ENCODE data around the gene XKR7. TPM values are rescaled to one million over a fixed set of nuclear protein-coding genes. Genes with fewer than 3 reads are reported as not detected.

XKR7 gene
- total and polyA plus RNA-seq, 10 of the 15 experiments (the other 5 are each of a cell fraction or from before 2014, with no cell fraction given) = not detected

DNA sequence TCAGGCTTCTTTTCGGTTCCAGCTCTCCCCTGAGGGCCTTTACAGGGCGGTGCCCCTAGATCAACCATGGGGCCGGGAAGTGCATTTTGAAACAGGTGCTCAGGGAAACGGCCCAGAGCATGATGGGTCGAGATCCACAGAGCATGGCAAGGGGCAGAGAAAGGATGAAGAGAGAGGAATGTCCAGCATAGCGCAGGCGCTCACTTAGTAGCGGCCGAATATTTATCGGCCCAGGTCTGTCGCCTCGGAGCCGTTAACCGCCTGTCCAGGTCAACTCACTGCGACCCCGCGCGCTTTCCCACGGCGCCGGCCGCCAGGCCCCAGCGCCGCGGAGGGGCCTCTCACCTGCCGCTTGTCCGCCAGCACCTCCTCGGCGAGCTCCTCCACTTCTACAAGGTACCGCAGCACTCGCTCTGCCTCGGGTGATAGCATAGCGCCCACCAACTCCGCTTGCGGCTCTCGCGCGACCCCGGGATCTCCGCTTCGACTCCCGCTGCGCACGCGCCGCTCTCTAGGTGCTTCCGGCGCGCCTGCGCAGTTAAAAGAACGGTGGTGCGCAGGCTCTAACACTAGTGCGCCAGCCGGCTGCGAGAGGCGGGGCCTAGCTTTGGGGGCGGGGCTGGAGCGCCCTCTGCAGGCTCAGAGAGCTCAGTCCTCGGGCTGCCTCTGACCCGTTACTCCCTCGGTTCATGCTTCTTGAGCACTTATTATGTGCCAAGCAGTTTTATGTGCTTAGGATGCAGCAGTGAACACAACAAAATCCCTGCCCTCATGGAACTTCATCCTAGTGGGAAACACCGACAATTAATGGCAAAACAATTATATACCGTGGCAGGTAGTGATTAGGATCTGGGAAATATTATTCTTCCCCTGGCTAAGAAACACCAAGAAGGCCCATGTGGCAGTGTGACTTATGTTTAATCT lies 16.2 kb upstream of the XKR7 start, which contains the start of gene PDRG1 (continued):
- TF ChIP-seq POLR2AphosphoS5 (IDR thresholded peaks at IDR 0.05; ENCODE audit: low read length) = peak; percentile 95
- TF ChIP-seq, protein P1, sequence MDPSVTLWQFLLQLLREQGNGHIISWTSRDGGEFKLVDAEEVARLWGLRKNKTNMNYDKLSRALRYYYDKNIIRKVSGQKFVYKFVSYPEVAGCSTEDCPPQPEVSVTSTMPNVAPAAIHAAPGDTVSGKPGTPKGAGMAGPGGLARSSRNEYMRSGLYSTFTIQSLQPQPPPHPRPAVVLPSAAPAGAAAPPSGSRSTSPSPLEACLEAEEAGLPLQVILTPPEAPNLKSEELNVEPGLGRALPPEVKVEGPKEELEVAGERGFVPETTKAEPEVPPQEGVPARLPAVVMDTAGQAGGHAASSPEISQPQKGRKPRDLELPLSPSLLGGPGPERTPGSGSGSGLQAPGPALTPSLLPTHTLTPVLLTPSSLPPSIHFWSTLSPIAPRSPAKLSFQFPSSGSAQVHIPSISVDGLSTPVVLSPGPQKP (IDR thresholded peaks at IDR 0.05; ENCODE audit: low read depth, low read length) = peak; percentile 86
- no peak for TF ChIP-seq PAX8 (IDR thresholded peaks at IDR 0.05)
- TF ChIP-seq, protein P2, sequence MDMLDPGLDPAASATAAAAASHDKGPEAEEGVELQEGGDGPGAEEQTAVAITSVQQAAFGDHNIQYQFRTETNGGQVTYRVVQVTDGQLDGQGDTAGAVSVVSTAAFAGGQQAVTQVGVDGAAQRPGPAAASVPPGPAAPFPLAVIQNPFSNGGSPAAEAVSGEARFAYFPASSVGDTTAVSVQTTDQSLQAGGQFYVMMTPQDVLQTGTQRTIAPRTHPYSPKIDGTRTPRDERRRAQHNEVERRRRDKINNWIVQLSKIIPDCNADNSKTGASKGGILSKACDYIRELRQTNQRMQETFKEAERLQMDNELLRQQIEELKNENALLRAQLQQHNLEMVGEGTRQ (IDR thresholded peaks at IDR 0.05; ENCODE audit: borderline replicate concordance, low read depth, low read length) = no peak
- TF ChIP-seq, protein P3, sequence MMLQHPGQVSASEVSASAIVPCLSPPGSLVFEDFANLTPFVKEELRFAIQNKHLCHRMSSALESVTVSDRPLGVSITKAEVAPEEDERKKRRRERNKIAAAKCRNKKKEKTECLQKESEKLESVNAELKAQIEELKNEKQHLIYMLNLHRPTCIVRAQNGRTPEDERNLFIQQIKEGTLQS (IDR thresholded peaks at IDR 0.05; ENCODE audit: borderline replicate concordance, extremely low read depth, low read depth, low read length) = peak; percentile 53; the same call in 1 of the 2 replicates
- TF ChIP-seq, protein P4, sequence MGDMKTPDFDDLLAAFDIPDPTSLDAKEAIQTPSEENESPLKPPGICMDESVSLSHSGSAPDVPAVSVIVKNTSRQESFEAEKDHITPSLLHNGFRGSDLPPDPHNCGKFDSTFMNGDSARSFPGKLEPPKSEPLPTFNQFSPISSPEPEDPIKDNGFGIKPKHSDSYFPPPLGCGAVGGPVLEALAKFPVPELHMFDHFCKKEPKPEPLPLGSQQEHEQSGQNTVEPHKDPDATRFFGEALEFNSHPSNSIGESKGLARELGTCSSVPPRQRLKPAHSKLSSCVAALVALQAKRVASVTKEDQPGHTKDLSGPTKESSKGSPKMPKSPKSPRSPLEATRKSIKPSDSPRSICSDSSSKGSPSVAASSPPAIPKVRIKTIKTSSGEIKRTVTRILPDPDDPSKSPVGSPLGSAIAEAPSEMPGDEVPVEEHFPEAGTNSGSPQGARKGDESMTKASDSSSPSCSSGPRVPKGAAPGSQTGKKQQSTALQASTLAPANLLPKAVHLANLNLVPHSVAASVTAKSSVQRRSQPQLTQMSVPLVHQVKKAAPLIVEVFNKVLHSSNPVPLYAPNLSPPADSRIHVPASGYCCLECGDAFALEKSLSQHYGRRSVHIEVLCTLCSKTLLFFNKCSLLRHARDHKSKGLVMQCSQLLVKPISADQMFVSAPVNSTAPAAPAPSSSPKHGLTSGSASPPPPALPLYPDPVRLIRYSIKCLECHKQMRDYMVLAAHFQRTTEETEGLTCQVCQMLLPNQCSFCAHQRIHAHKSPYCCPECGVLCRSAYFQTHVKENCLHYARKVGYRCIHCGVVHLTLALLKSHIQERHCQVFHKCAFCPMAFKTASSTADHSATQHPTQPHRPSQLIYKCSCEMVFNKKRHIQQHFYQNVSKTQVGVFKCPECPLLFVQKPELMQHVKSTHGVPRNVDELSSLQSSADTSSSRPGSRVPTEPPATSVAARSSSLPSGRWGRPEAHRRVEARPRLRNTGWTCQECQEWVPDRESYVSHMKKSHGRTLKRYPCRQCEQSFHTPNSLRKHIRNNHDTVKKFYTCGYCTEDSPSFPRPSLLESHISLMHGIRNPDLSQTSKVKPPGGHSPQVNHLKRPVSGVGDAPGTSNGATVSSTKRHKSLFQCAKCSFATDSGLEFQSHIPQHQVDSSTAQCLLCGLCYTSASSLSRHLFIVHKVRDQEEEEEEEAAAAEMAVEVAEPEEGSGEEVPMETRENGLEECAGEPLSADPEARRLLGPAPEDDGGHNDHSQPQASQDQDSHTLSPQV (IDR thresholded peaks at IDR 0.05) = no peak; the same call in 1 of the 2 replicates
- TF ChIP-seq ETV6 (conservative IDR thresholded peaks at IDR 0.05 in 1 of 2, IDR thresholded peaks at IDR 0.05 in 1 of 2; ENCODE audit: borderline replicate concordance in 1 of 2, low read depth in 1 of 2) = no peak
- TF ChIP-seq NR2C2 (IDR thresholded peaks at IDR 0.05; ENCODE audit: borderline replicate concordance, control insufficient read depth, insufficient read length, low read depth) = no peak
- TF ChIP-seq BRCA1 (IDR thresholded peaks at IDR 0.05; ENCODE audit: low read depth, low read length) = peak; percentile 89
- 0 out of 2 replicates have a peak, but pooled peaks have one; percentile 6 for TF ChIP-seq TCF12 (IDR thresholded peaks at IDR 0.05; ENCODE audit: low read depth, low read length)
- no peak for TF ChIP-seq SREBF1 (IDR thresholded peaks at IDR 0.05; ENCODE audit: low read length)
- TF ChIP-seq, protein P5, sequence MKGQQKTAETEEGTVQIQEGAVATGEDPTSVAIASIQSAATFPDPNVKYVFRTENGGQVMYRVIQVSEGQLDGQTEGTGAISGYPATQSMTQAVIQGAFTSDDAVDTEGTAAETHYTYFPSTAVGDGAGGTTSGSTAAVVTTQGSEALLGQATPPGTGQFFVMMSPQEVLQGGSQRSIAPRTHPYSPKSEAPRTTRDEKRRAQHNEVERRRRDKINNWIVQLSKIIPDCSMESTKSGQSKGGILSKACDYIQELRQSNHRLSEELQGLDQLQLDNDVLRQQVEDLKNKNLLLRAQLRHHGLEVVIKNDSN (IDR thresholded peaks at IDR 0.05; ENCODE audit: borderline replicate concordance, extremely low read length, insufficient read depth, low read depth, low read length) = no peak
- TF ChIP-seq, protein P6, sequence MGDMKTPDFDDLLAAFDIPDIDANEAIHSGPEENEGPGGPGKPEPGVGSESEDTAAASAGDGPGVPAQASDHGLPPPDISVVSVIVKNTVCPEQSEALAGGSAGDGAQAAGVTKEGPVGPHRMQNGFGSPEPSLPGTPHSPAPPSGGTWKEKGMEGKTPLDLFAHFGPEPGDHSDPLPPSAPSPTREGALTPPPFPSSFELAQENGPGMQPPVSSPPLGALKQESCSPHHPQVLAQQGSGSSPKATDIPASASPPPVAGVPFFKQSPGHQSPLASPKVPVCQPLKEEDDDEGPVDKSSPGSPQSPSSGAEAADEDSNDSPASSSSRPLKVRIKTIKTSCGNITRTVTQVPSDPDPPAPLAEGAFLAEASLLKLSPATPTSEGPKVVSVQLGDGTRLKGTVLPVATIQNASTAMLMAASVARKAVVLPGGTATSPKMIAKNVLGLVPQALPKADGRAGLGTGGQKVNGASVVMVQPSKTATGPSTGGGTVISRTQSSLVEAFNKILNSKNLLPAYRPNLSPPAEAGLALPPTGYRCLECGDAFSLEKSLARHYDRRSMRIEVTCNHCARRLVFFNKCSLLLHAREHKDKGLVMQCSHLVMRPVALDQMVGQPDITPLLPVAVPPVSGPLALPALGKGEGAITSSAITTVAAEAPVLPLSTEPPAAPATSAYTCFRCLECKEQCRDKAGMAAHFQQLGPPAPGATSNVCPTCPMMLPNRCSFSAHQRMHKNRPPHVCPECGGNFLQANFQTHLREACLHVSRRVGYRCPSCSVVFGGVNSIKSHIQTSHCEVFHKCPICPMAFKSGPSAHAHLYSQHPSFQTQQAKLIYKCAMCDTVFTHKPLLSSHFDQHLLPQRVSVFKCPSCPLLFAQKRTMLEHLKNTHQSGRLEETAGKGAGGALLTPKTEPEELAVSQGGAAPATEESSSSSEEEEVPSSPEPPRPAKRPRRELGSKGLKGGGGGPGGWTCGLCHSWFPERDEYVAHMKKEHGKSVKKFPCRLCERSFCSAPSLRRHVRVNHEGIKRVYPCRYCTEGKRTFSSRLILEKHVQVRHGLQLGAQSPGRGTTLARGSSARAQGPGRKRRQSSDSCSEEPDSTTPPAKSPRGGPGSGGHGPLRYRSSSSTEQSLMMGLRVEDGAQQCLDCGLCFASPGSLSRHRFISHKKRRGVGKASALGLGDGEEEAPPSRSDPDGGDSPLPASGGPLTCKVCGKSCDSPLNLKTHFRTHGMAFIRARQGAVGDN (IDR thresholded peaks at IDR 0.05) = peak; percentile 47
- TF ChIP-seq JUNB (IDR thresholded peaks at IDR 0.05) = no peak
- peak; percentile 97 for TF ChIP-seq SMC3 (IDR thresholded peaks at IDR 0.05; ENCODE audit: borderline replicate concordance, low read length)
- TF ChIP-seq CHD1 (IDR thresholded peaks at IDR 0.05; ENCODE audit: low read depth, low read length) = no peak

All from GM12878 (cell line).